Transverse colon (tissue), 4 donors: ENCODE data around the gene TPST2.

Source experiments
- CTCF ChIP-seq, 5 experiments: fragments of 200-600 bp in 3 of 5; fragments of 450-650 bp in 2 of 5; sonication (generic) in 3 of 5; IDR thresholded peaks; 1 replicate in 2 of 5; 2 replicates in 3 of 5; pipeline ENCODE4 v1.5.1; 2016 to 2017; ENCODE audit warnings: antibody characterized with exemption in 5 of 5, inconsistent platforms in 3 of 5, mild to moderate bottlenecking in 2 of 5, moderate library complexity in 1 of 5
- POLR2AphosphoS5 ChIP-seq, 3 donors: sonication (generic); formaldehyde crosslinking; IDR thresholded peaks; one replicate each; pipeline ENCODE4 v1.6.1; 2016; ENCODE audit warnings: antibody characterized with exemption in 3 of 3

GRCh38 chr22:26541167-26541819, 48.6 kb downstream of the TPST2 start:
- TF ChIP-seq CTCF (IDR thresholded peaks at IDR 0.05) (no peak), POLR2AphosphoS5 (IDR thresholded peaks at IDR 0.05) (no peak)
